Sigmoid colon (tissue), 7 donors: ENCODE data around the gene SLC15A5. TPM values are rescaled to one million over a fixed set of nuclear protein-coding genes. Genes with fewer than 3 reads are reported as not detected.

ENCODE experiments used
- DNase-seq: peaks from one replicate; pipeline ENCODE4 v3.0.0-alpha.2; 2019
- H3K27ac ChIP-seq, 4 donors: fragments of 200-600 bp; sonication (generic); one replicate each; pipeline ENCODE4 v1.5.1; 2016 to 2019; ENCODE audit warnings: mild to moderate bottlenecking in 1 of 4
- H3K27me3 ChIP-seq, 3 donors: fragments of 200-600 bp; sonication (generic); one replicate each; pipeline ENCODE4 v1.5.1; 2019; ENCODE audit warnings: mild to moderate bottlenecking in 1 of 3
- H3K36me3 ChIP-seq, 4 donors: fragments of 200-600 bp; sonication (generic); one replicate each; pipeline ENCODE4 v1.5.1; 2016 to 2019
- H3K4me1 ChIP-seq, 4 donors: fragments of 200-600 bp; sonication (generic); one replicate each; pipeline ENCODE4 v1.5.1; 2017 to 2019
- H3K4me3 ChIP-seq, 4 donors: fragments of 200-600 bp; sonication (generic); one replicate each; pipeline ENCODE4 v1.5.1; 2017 to 2019; ENCODE audit warnings: mild to moderate bottlenecking in 2 of 4, moderate library complexity in 1 of 4
- H3K9me3 ChIP-seq, 4 donors: fragments of 200-600 bp in 3 of 4; sonication (generic) in 3 of 4; one replicate each; pipeline versions ENCODE4 v1.5.1 to v1.6.1; 2013 to 2019
- EP300 ChIP-seq, 4 donors: sonication (generic); formaldehyde crosslinking; IDR thresholded peaks; one replicate each; pipeline ENCODE4 v1.6.1; 2017; ENCODE audit warnings: antibody characterized with exemption in 4 of 4
- POLR2A ChIP-seq, 2 donors: fragments of 450-650 bp; IDR thresholded peaks; one replicate each; pipeline ENCODE4 v1.6.1; 2016; ENCODE audit warnings: antibody characterized with exemption in 2 of 2, mild to moderate bottlenecking in 2 of 2, moderate library complexity in 2 of 2
- POLR2AphosphoS5 ChIP-seq, 4 donors: sonication (generic); formaldehyde crosslinking; IDR thresholded peaks; one replicate each; pipeline ENCODE4 v1.6.1; 2017; ENCODE audit warnings: antibody characterized with exemption in 4 of 4
- WGBS, 2 donors: extraction: QIAGEN DNeasy Blood & Tissue Kit; methylation state at CpG; one replicate each; pipeline ENCODE4 v1.1.7; 2013; 5-methylcytosine and 5-hydroxymethylcytosine counted together
- intact Hi-C: fragments of 100-400 bp; cut with DNase I; formaldehyde crosslinking; loops from one replicate; pipeline ENCODE4 v1.15.1; 2023
- polyA plus RNA-seq, 3 donors: library from polyadenylated mRNA; stranded (reverse); fragments of 200-250 nt; gene quantifications; one replicate each; pipeline ENCODE4 v1.2.3, GENCODE V29; 2013
- total RNA-seq, 4 donors: library from RNA; depleted of rRNA; stranded (reverse); fragments of >200 nt; gene quantifications; one replicate each; pipeline ENCODE4 v1.1.0, GENCODE V29; 2016
- TF ChIP-seq, protein P1 (sequence below), 4 experiments: fragments of 450-650 bp in 3 of 4; fragments of 200-600 bp in 1 of 4; IDR thresholded peaks; one replicate each; pipeline ENCODE4 v1.5.1; 2016 to 2019; ENCODE audit warnings: antibody characterized with exemption in 4 of 4, mild to moderate bottlenecking in 3 of 4, moderate library complexity in 2 of 4
- donor health status: healthy with polysubstance abuse.
- donor health status: Bipolar disorder and iron deficiency.
- donor health status: healthy.

SLC15A5 gene
- total RNA-seq: not detected
- polyA plus RNA-seq: not detected

- Histone ChIP-seq H3K9me3 (no peaks in the 10 kb centered on the region), H3K27me3 (no peaks in the 10 kb centered on the region), H3K27ac (no peak within 1 kb of the TSS), H3K36me3 (no peaks in the 10 kb centered on the region), H3K4me1 (peaks cover 0 to 5% (median 0%) of the 10 kb centered on the region in 4 donors), H3K4me3 (no peak within 1 kb of the TSS)
- TF ChIP-seq POLR2AphosphoS5 (IDR thresholded peaks at IDR 0.05): no peak
- TF ChIP-seq EP300 (IDR thresholded peaks at IDR 0.05): no peak
- no peak for TF ChIP-seq POLR2A (IDR thresholded peaks at IDR 0.05)
- TF ChIP-seq, protein P1, sequence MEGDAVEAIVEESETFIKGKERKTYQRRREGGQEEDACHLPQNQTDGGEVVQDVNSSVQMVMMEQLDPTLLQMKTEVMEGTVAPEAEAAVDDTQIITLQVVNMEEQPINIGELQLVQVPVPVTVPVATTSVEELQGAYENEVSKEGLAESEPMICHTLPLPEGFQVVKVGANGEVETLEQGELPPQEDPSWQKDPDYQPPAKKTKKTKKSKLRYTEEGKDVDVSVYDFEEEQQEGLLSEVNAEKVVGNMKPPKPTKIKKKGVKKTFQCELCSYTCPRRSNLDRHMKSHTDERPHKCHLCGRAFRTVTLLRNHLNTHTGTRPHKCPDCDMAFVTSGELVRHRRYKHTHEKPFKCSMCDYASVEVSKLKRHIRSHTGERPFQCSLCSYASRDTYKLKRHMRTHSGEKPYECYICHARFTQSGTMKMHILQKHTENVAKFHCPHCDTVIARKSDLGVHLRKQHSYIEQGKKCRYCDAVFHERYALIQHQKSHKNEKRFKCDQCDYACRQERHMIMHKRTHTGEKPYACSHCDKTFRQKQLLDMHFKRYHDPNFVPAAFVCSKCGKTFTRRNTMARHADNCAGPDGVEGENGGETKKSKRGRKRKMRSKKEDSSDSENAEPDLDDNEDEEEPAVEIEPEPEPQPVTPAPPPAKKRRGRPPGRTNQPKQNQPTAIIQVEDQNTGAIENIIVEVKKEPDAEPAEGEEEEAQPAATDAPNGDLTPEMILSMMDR (IDR thresholded peaks at IDR 0.05): no peak
- intact Hi-C loops: no loop called here
- WGBS, 2 donors: 88 to 90% methylated on average over 5 of the region's 5 CpGs
- no peak for DNase-seq
These were observed at the start of gene SLC15A5 for GRCh38 chr12:16277585-16277984. Gene SLC15A5 (minus strand): TSS chr12:16277685. CDS start chr12:16277685, 0 bp downstream.

- intact Hi-C loops: no loop called here
- Histone ChIP-seq H3K4me3 (no peak overlapping the region), H3K36me3 (no peaks in the 10 kb centered on the region), H3K4me1 (no peaks in the 10 kb centered on the region), H3K27ac (no peak overlapping the region), H3K27me3 (no peaks in the 10 kb centered on the region), H3K9me3 (peaks cover 0 to 4% (median 0%) of the 10 kb centered on the region in 4 donors)
- no peak for DNase-seq
- TF ChIP-seq POLR2AphosphoS5 (IDR thresholded peaks at IDR 0.05): no peak
- no peak for TF ChIP-seq POLR2A (IDR thresholded peaks at IDR 0.05)
- no peak for TF ChIP-seq EP300 (IDR thresholded peaks at IDR 0.05)
- TF ChIP-seq, protein P1 (IDR thresholded peaks at IDR 0.05): no peak
- 5 to 18% methylated on average over 3 of the region's 3 CpGs for WGBS, 2 donors
These were observed 47.9 kb upstream of the SLC15A5 start for GRCh38 chr12:16325426-16325825.

GRCh38 chr12:16324772-16325171, 47.3 kb upstream of the SLC15A5 start:
- H3K9me3 ChIP-seq: peaks cover 0 to 4% (median 0%) of the 10 kb centered on the region in 4 donors
- no peak overlapping the region for H3K4me3 ChIP-seq
- WGBS, 2 donors: 22 to 80% methylated on average over 3 of the region's 3 CpGs
- no peaks in the 10 kb centered on the region for H3K4me1 ChIP-seq
- TF ChIP-seq, protein P1 (IDR thresholded peaks at IDR 0.05): no peak
- TF ChIP-seq POLR2A (IDR thresholded peaks at IDR 0.05) (no peak), POLR2AphosphoS5 (IDR thresholded peaks at IDR 0.05) (no peak), EP300 (IDR thresholded peaks at IDR 0.05) (no peak)
- no peak overlapping the region for H3K27ac ChIP-seq
- H3K36me3 ChIP-seq: no peaks in the 10 kb centered on the region
- no peak for DNase-seq
- no peaks in the 10 kb centered on the region for H3K27me3 ChIP-seq
- intact Hi-C loops: no loop called here

- WGBS, 2 donors: 26 to 60% methylated on average over 5 of the region's 5 CpGs
- no peak overlapping the region for H3K27ac ChIP-seq
- DNase-seq: no peak
- no peaks in the 10 kb centered on the region for H3K4me1 ChIP-seq
- intact Hi-C loops: no loop called here
- no peaks in the 10 kb centered on the region for H3K27me3 ChIP-seq
- peaks cover 0 to 4% (median 0%) of the 10 kb centered on the region in 4 donors for H3K9me3 ChIP-seq
- TF ChIP-seq POLR2AphosphoS5 (IDR thresholded peaks at IDR 0.05) (no peak), POLR2A (IDR thresholded peaks at IDR 0.05) (no peak), EP300 (IDR thresholded peaks at IDR 0.05) (no peak)
- TF ChIP-seq, protein P1 (IDR thresholded peaks at IDR 0.05): no peak
- no peaks in the 10 kb centered on the region for H3K36me3 ChIP-seq
- no peak overlapping the region for H3K4me3 ChIP-seq
These were observed 46.8 kb upstream of the SLC15A5 start for GRCh38 chr12:16324272-16324671.

GRCh38 chr12:16323638-16324037, 46.2 kb upstream of the SLC15A5 start:
- Histone ChIP-seq H3K4me1 (no peaks in the 10 kb centered on the region), H3K36me3 (no peaks in the 10 kb centered on the region), H3K27me3 (no peaks in the 10 kb centered on the region), H3K27ac (no peak overlapping the region), H3K4me3 (no peak overlapping the region), H3K9me3 (peaks cover 0 to 4% (median 0%) of the 10 kb centered on the region in 4 donors)
- no peak for DNase-seq
- intact Hi-C loops: no loop called here
- 28 to 68% methylated on average over 2 of the region's 2 CpGs for WGBS, 2 donors
- TF ChIP-seq POLR2AphosphoS5 (IDR thresholded peaks at IDR 0.05) (no peak), EP300 (IDR thresholded peaks at IDR 0.05) (no peak), POLR2A (IDR thresholded peaks at IDR 0.05) (no peak)
- TF ChIP-seq, protein P1 (IDR thresholded peaks at IDR 0.05): no peak
